ENCODE data around the gene MYH10. TPM values are rescaled to one million over a fixed set of nuclear protein-coding genes. Genes with fewer than 3 reads are reported as not detected.
A peak's percentile ranks its signal among the peaks of the same experiment; 100 is the strongest.

MYH10 gene
- total RNA-seq, 1 experiment from 2014 or later: 147 TPM

DNA sequence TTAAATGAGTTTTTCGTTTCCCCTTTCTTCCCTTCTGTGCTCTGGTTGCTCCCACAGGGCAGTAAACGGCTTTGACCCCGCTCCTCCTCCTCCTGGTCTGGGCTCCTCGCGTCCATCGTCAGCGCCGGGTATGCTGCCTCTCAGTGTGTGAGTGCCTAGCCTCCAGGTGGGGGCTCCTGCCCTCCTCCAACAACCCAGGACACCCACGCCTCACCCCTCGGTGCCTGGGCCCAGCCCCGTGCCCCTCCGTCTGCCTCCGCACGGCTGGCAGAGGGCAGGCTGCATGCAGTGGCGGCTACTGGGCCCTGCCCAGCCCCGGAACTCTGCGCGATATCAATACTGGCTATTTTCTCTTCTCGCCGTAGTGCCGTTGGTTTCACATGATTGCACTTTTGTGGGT is 163.7 kb downstream of the MYH10 start:
- DNase-seq (ENCODE audit: low spot score): no peak
- in situ Hi-C loops (cut with HindIII; ENCODE audit: low sequenced_read_pairs): no loop called here

DNA sequence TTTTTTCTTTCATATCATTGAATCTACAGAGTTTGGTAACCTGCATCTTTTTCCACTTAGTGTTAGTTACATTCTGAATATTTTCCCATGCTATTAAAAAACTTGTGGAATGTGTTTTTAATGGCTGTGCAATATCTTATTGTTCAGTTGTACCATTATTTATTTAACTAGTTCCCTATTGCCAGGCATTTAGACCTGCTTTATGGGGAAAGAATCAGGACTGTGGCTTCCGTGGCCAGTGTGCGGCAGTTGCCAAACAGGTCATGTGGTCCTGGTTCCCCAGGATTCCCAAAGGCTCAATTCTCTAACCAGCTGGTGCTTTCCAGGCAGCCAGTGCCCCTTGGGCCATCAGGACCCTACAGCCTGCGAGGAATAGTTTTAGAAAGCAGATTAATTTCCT is 164.1 kb downstream of the MYH10 start:
- in situ Hi-C loops (cut with HindIII; ENCODE audit: low sequenced_read_pairs): no loop called here
- peak; percentile 27 for DNase-seq (ENCODE audit: low spot score)

DNA sequence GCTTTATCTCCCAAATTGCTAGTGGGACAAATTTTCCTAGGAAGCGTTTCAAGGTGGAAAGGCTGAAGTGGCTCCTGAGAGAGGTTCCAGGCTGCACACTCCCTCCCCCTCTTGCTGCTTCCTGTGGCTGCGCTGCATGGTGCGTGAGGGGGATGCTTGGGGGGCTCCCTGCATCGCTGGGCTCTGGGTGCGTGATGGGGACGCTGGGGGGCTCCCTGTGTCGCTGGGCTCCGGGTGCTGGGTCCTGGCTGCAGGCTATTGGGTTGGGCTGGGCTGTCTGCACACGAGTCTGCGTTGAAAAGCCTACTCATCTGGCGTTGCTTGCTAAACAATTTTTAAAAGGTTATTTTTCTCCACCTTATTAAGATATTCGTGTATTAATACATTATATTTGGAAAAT is 164.8 kb downstream of the MYH10 start:
- in situ Hi-C loops (cut with HindIII; ENCODE audit: low sequenced_read_pairs): no loop called here

DNA sequence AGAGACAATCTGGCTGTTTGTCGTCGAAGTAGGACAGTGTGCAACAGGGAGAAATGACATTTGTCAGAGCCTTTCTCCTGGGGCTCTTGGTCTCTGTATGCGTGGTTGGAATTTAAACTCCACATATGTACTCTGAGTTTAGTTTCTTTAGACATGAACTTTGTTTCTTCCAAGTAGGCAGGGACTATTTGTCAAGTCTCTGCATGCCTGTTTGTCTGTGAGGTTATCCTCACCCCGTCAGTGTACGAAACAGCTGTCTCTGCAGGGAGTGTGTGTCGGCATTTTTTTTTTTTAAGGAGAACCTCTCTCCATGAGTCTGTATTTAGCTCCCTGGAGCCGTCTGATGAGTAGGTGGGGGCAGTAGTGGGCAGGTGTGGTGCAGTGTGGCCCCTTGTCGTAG is 165.2 kb downstream of the MYH10 start:
- no peak for DNase-seq (ENCODE audit: low spot score)
- in situ Hi-C loops (cut with HindIII; ENCODE audit: low sequenced_read_pairs): no loop called here

More for the DNA sequence above, 164.8 kb downstream of the MYH10 start:
- DNase-seq (ENCODE audit: low spot score): no peak

DNA sequence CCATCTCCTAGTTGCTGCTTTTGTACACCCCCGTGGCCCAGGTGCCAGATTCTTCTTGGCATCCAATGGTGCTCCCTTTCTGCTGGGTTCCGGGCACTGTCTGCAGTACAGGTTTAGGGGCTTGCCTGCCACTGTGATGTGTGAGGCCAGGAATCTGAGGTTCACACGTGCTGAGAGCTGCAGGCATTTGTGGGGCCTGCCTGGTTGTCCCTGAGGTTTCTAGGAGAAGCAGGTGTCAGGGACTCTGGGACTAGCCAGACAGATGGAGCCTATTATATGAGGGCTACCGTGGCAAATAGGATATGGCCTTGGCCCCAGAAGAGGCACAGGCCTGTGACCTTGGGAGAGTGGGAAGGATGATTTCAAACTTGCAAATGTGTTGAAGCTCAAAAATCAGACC is 165.6 kb downstream of the MYH10 start:
- in situ Hi-C loops (cut with HindIII; ENCODE audit: low sequenced_read_pairs): no loop called here
- DNase-seq (ENCODE audit: low spot score): no peak

DNA sequence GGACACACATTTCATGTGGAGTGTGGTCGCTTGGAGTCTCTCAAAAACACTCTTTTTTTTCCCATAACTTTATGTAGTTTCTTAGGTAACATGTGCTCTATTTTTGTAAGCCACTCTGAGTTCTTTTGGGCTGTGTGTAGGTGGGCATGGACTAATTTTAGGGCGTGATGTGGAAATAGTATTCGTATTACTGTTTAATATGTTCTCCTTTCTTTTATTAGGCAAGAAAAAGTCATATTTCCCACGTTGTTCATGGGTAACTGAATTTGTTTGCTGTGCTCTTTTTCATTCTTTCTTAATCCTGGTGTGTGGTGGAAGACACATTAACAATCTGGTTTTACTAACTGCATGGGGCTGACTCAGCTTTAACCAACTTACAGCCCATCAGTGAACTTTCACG is 167.4 kb downstream of the MYH10 start:
- in situ Hi-C loops (cut with HindIII; ENCODE audit: low sequenced_read_pairs): no loop called here

DNA sequence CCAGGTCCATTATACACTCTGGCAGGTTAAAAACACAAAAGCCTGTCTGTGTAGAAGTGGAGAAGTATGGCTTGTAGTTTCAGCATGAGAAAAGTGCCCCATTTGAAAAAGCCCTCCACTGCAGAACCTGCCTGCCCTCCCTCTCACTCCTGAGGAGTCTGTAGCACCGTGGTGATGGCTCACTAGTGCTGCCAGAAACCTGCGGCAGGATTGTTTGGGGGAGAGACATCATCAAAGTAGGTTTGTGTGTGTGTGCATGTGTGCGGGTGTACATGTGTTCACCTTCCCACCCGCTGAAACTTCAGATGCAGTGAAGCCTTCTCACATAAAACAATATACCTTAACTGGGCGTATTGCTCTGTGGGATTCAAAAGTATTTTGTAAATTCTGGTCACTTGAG is 168.0 kb downstream of the MYH10 start:
- in situ Hi-C loops (cut with HindIII; ENCODE audit: low sequenced_read_pairs): no loop called here
- DNase-seq (ENCODE audit: low spot score): no peak

More for the DNA sequence above, 167.4 kb downstream of the MYH10 start:
- no peak for DNase-seq (ENCODE audit: low spot score)

DNA sequence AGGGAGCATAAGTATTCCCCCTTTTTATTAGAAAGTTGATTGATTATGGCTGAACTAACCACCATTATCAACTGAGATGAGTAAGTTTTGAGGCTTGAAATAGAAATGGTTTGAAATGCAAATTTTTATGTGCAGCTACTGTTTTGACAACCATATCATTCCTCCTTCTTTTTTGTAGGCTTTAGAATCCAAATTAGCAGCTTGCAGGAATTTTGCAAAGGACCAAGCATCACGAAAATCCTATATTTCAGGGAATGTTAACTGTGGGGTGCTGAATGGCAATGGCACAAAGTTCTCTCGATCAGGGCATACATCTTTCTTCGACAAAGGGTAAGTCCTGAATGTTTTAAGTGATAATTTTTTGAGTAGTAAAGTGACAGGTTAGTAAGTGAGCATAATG is 170.7 kb downstream of the MYH10 start:
- DNase-seq (ENCODE audit: low spot score): no peak
- in situ Hi-C loops (cut with HindIII; ENCODE audit: low sequenced_read_pairs): no loop called here

DNA sequence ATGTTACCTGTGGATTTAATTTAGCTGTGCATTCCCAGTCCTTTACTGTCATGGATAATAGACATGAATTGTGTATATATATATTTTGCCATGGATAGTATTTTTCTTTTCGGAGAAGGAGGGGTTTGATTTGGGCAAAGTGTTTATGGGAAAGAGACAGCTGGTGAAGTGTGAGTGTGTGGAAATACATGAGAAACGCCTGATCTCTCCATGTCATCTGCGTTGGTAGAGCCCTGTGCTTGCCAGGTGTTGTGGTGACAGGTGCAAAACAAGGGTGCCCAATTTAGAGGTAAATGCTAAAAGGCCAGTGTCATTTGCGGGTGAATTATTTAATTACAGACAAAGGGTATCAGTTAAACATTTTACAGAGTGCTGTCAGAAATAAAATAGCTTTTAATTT is 171.4 kb downstream of the MYH10 start:
- DNase-seq (ENCODE audit: low spot score): no peak
- in situ Hi-C loops (cut with HindIII; ENCODE audit: low sequenced_read_pairs): no loop called here

DNA sequence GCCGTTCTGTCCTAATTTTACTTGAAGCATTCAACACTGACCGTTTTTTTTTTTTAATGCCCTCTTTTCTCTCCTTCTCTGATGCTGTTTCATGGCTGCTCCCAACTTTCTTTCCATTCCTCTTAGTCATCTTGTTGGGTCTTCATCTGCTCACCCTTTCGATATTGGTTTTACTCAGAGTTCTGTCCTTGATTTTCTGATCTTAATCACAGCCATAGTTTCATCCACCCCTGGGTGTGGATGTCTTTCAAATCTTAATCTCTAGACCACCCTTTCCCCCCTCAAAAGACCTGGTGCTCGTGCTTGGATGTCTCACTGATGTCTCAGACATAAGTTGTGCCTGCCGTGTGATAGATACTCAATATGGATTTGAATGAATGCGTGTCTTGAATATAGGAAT is 172.4 kb downstream of the MYH10 start:
- in situ Hi-C loops (cut with HindIII; ENCODE audit: low sequenced_read_pairs): no loop called here
- no peak for DNase-seq (ENCODE audit: low spot score)

DNA sequence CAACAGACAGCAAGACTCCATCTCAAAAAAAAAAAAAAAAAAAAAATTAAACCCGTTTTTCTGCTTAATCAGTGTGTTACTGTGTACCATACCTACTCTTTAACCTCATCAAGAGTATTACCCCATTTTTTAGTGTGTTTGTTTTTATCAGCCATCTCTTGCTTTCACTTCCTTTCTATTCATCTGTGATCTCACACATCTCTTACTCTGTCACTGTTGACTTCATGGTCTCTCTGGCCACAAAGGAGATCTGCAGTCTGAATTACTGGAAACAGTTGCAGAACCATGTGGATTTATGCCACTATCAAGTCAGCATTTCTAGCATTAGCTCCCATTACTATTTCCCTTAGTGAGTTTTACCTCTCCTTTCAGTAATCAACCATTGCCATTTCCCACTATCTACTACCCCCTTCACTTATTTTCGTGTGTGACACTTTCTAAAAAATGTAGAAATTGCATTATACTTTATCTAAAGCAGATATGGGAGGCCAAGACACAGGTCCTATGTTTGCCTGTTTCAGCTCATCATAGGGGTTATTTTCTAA is 174.8 kb downstream of the MYH10 start:
- in situ Hi-C loops (cut with HindIII; ENCODE audit: low sequenced_read_pairs): no loop called here
- no peak for DNase-seq (ENCODE audit: low spot score)

DNA sequence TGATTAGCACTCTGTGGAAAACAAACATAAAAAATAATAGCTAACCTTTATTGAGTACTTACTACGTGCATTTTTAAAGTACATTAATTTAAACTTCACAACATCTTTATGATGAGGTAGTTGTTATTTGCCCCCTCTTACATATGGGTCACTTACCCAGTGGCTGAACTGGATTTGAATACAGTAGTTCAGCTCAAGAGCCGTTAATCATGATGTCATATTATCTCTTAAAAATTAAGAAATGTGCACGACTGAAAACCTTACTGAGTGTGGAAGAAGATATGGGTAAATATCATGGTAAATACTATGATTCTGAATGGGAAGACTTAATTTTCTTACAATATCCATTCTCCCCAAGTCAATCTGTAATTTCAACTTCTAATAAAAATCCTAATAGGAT is 177.2 kb downstream of the MYH10 start:
- no peak for DNase-seq (ENCODE audit: low spot score)
- in situ Hi-C loops (cut with HindIII; ENCODE audit: low sequenced_read_pairs): no loop called here

DNA sequence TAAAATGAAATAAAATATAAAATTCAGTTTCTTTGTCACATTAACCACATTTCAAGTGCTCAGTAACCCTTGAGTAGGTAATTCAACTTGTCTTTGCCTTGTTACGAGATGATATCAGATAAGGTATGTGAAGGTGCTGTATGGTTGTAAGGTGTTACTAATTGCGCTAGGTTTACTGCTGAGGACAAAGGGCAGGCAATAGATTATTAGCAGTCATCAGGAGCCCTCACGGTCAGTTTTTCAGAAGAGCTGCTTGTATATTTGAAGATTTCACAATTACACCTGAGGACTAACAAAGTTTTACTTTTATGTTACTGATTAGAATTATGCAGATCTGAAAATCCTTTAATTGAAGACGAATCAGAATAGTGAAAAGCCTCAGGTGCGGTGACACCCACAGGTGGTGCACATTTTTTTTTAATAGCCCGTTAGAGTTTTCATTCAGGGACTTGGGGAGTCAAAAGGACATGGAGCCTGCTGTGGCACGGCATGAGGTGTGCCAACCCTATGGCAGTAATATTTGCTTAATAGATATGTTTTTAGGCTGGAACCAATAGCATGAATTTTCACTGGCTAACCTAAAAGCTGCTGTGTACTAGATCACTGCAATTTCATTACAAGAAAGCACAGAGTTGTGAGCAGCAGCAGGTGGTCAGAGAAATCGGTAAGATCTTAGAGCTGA is 178.5 kb downstream of the MYH10 start:
- no peak for DNase-seq (ENCODE audit: low spot score)
- in situ Hi-C loops (cut with HindIII; ENCODE audit: low sequenced_read_pairs): no loop called here

DNA sequence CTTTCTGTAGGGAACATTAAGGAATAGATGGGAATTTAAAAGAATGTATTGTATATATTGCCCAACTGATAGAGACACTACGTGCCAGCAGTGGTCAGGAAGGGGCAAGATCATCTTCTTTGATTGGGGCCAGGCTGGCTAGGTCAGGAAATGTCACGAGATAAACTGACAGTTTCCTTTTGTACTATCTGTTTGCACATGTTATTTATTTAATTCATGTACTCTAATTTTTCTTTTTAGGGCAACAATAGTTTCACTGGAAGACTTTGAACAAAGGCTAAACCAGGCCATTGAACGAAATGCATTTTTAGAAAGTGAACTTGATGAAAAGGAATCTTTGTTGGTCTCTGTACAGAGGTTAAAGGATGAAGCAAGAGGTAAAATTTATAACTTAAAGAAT is 182.2 kb downstream of the MYH10 start:
- in situ Hi-C loops (cut with HindIII; ENCODE audit: low sequenced_read_pairs): no loop called here
- DNase-seq (ENCODE audit: low spot score): no peak

DNA sequence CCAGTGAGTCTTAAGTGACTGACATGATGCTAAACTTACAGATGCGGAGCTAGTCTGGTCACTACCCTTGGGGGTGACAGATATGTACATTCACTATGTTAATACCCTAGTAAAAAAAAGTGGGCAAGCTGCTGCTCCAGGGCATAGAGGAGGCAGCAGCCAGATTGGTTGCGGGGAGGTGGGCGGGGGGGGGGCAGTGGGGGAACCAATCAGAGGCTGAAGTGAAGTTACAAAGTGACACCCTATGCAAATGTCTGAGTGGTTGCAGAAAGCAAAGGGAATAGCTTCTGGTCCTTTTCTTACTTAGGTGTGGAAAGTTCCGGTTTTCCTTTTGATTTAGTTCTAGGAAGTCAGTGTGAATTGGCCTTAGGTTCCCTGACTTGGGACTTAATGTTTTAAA is 182.7 kb downstream of the MYH10 start:
- in situ Hi-C loops (cut with HindIII; ENCODE audit: low sequenced_read_pairs): no loop called here
- no peak for DNase-seq (ENCODE audit: low spot score)

DNA sequence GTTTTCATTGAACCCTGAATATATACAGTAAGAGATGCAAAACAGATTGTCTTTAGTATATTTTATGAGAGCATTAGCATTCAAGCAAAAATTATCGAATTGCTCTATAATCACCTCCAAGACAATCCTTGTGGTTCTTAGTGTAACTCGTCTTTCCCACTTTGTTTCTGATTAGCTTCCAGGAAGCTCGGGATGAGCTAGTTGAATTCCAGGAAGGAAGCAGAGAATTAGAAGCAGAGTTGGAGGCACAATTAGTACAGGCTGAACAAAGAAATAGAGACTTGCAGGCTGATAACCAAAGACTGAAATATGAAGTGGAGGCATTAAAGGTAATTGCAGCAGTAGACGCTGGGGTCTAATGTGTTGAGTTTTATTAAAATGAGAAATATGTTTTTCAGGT is 185.0 kb downstream of the MYH10 start:
- in situ Hi-C loops (cut with HindIII; ENCODE audit: low sequenced_read_pairs): no loop called here
- no peak for DNase-seq (ENCODE audit: low spot score)

DNA sequence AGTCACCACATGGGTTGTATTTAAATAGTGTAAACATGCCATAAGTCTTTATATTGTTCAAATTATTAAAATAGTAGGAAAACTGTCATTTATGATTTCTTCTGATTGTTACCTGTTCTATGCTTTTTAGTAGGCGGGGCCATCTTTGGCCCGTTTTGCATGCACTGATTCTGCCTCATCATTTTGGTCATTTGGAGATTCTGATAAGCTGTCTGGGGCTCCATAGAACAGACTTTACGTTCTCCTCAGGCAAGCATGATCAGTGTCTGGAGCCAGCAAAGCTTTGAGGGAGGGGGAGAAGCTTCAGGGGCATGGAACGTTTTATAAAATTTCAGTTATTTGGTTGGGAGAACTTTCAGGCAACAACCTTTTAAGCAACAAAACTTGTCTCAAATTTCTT is 186.0 kb downstream of the MYH10 start:
- DNase-seq (ENCODE audit: low spot score): no peak
- in situ Hi-C loops (cut with HindIII; ENCODE audit: low sequenced_read_pairs): no loop called here

DNA sequence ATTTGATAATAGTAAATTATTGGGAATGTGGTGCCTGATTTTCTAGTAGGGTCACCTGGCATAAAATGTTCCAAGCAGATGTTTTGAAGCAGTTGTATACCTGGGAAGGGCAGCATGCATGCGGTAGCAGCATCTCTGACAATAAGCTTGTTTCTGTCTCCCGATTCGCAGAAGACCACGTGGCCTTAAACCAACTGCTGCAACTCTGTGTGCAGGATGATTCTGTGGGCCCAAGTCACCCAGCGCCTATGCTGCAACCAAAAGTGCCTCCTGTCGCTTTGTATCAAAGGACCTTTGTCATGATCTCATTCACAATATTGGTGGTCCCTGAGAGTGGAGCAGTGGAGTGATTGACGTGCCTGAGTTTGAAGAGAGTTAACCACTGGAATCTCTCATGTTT is 186.8 kb downstream of the MYH10 start:
- DNase-seq (ENCODE audit: low spot score): no peak
- in situ Hi-C loops (cut with HindIII; ENCODE audit: low sequenced_read_pairs): no loop called here

DNA sequence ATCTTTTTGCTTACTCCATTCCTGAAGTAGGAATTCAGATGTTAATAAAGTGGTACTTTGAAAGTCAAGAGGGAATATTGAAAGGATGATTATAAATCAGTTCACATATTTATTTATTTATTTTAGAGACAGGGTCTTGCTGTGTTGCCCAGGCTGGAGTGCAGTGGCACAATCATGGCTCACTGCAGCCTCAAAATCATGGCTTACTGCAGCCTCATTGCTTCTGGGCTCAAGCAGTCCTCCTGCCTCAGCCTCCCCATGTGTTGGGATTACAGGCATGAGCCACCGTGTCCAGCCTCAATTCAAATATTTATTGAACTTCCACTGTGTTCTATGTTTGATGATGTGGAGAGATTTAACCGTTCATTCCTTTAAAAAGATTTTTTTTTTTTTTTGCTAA is 188.2 kb downstream of the MYH10 start:
- in situ Hi-C loops (cut with HindIII; ENCODE audit: low sequenced_read_pairs): no loop called here
- no peak for DNase-seq (ENCODE audit: low spot score)

DNA sequence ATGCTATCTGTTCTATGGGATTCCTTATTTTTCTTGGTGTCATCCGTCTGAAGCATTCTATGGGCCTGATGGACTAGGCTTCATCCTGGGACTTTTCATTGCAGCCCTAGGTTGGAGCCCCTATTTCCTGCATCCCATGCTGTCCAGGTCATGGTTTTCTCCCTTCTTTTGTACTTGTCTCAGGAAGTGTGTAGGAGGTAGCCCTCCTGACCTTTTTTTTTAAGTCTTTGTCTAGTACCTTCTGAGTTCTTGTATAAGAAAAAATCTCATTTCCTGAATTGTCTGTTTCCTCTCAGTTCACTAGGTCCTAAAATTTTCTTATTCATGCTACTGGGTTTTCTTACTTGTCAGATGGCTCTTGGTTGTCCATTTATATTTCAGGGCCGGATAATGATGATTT is 188.8 kb downstream of the MYH10 start:
- DNase-seq (ENCODE audit: low spot score): no peak
- in situ Hi-C loops (cut with HindIII; ENCODE audit: low sequenced_read_pairs): no loop called here

DNA sequence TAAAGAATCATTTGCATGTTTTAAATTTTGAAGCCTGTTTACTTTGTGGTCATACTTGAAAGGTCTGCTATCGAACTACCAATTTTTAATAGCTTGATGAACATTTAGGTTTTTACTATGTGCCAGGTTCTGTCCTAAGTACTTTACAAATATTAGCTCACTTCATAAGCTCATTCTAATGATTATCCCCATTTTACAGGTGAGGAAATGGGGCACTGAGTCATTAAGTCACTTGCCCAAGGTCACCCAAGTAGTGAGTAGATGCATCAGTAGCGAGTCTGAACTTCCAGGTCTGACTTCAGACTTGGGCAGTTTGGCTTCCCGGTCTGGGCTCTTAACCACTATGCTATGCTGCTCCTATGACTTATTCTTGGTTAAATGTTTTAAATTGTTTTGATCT is 190.8 kb downstream of the MYH10 start:
- in situ Hi-C loops (cut with HindIII; ENCODE audit: low sequenced_read_pairs): no loop called here
- DNase-seq (ENCODE audit: low spot score): no peak
